ENCODE results near the gene NDUFS5. TPM values are rescaled to one million over a fixed set of nuclear protein-coding genes. Genes with fewer than 3 reads are reported as not detected.
A peak's percentile ranks its signal among the peaks of the same experiment; 100 is the strongest.

The NDUFS5 gene
- total and polyA plus RNA-seq, 10 of the 15 experiments (the other 5 are each of a cell fraction or from before 2014, with no cell fraction given): 240 to 1,578 (median 831) TPM

GRCh38 chr1:38991638-38992411 is 34.3 kb upstream of the NDUFS5 start:
- FAIRE-seq (no peak), DNase-seq (ENCODE audit: low read depth, low spot score) (no peak), ATAC-seq (peak; percentile 18)
- peak overlapping the region; percentile 84 for H3K9ac ChIP-seq (ENCODE audit: control insufficient read depth, insufficient read depth, low read length)
- WGBS (ENCODE audit: insufficient coverage, insufficient replicate concordance, low lambda C conversion rate, missing lambda C conversion rate): under 1% methylated on average over 25 of the region's 30 CpGs
- TF ChIP-seq ATF3 (IDR thresholded peaks at IDR 0.05; ENCODE audit: borderline replicate concordance, extremely low read depth, low read depth, low read length) (no peak), SPI1 (IDR thresholded peaks at IDR 0.05; ENCODE audit: borderline replicate concordance, insufficient read depth, low read depth, low read length) (peak; percentile 81; the same call in 1 of the 2 replicates), ZNF207 (IDR thresholded peaks at IDR 0.05; ENCODE audit: borderline replicate concordance) (peak; percentile 20; the same call in 1 of the 2 replicates), EED (IDR thresholded peaks at IDR 0.05; ENCODE audit: low read depth) (0 out of 2 replicates have a peak, but pooled peaks have one; percentile 24)
- peaks cover 0 to 11% of the 10 kb centered on the region in 2 experiments; a peak in 1 of 4 replicates for H3K36me3 ChIP-seq (ENCODE audit: control insufficient read depth in 2 of 2, insufficient read depth in 2 of 2, low read length in 1 of 2)
- in situ Hi-C loops (cut with MboI): no loop called here
- H3K9me3 ChIP-seq (replicated peaks; ENCODE audit: control insufficient read depth, insufficient read depth, low read length): no peaks in the 10 kb centered on the region
- POLR2A ChIA-PET: interaction anchor here (1.4 to 1.8 kb wide), 2 partner anchors 35 to 133 kb away, joined by 4 to 11 read pairs; partner anchors contain the start of genes NDUFS5 and RRAGC
- RAD21 ChIA-PET (ENCODE audit: unreplicated experiment): no interaction called here
- SMC1A ChIA-PET (ENCODE audit: uncharacterized antibody, unreplicated experiment): interaction anchor here (1.0 to 1.4 kb wide), 4 partner anchors 8 to 100 kb away, joined by 3 to 5 read pairs (median 4); partner anchors contain the start of gene NDUFS5
- H4K20me1 ChIP-seq (ENCODE audit: control insufficient read depth, insufficient read depth): no peaks in the 10 kb centered on the region
- H3K27me3 ChIP-seq (replicated peaks in 1 of 2; ENCODE audit: control insufficient read depth in 2 of 2, insufficient read depth in 2 of 2, low read length in 1 of 2): no peaks in the 10 kb centered on the region
- intact Hi-C loops (cut with micrococcal nuclease; ENCODE audit: unreplicated experiment): loop anchor here (2.0 to 5.0 kb wide), 2 partner anchors 35 to 120 kb away; partner anchors contain the start of genes MYCBP and NDUFS5
- BruUV-seq (replicated peaks): no TSS peak
- CTCF ChIA-PET: interaction anchor here (0.8 to 1.4 kb wide), 3 partner anchors 9 to 36 kb away, joined by 3 to 4 read pairs (median 3); partner anchors contain the start of gene NDUFS5
- H3K79me2 ChIP-seq (ENCODE audit: control insufficient read depth, insufficient read depth, low read length): peaks cover 56% of the 10 kb centered on the region
- no peak overlapping the region for H2AFZ ChIP-seq (ENCODE audit: control insufficient read depth, low read depth, low read length)
- no peaks in the 10 kb centered on the region for H3K4me1 ChIP-seq (ENCODE audit: control insufficient read depth, insufficient read depth, low read length)
- peak overlapping the region; percentile 55 for H3K27ac ChIP-seq (ENCODE audit: control insufficient read depth, insufficient read depth)
- peak overlapping the region; percentile 100 for H3K4me3 ChIP-seq
- H3K4me2 ChIP-seq (ENCODE audit: control insufficient read depth, insufficient read depth): peak overlapping the region; percentile 62
